Measurements from ENCODE around the gene APBA2.

DNA sequence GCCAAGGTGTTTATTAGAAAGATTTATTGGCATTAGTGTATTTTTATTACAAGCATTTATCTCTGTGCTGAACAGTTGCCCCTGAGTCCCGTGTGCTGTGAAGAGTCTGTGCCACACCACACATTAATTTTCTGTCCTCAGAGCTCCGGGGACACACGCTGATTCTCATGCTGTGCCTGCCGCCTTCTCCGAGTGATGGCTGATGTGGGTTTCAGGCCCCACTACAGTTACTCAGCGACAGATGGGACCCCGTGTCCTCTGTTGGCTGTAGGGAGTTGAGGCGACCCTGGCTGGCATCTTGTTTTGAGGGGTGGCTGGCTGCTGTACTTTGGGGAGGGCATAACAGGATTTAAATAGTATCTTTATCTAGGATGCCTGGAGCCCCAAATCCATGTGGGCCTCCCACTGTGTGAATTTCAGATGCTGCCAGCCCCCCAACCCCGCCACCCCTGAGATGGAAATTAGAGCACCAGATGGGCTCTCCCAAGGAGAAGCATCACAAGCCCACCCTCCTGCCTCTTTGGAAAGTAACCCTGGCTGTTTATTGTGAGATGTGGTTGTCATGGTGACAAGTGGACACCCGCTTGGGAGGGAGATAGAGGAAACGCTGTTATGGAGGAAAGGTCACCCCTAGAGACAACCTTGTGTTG is 185.6 kb downstream of the APBA2 start:
- TF ChIP-seq, protein P1, sequence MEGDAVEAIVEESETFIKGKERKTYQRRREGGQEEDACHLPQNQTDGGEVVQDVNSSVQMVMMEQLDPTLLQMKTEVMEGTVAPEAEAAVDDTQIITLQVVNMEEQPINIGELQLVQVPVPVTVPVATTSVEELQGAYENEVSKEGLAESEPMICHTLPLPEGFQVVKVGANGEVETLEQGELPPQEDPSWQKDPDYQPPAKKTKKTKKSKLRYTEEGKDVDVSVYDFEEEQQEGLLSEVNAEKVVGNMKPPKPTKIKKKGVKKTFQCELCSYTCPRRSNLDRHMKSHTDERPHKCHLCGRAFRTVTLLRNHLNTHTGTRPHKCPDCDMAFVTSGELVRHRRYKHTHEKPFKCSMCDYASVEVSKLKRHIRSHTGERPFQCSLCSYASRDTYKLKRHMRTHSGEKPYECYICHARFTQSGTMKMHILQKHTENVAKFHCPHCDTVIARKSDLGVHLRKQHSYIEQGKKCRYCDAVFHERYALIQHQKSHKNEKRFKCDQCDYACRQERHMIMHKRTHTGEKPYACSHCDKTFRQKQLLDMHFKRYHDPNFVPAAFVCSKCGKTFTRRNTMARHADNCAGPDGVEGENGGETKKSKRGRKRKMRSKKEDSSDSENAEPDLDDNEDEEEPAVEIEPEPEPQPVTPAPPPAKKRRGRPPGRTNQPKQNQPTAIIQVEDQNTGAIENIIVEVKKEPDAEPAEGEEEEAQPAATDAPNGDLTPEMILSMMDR (conservative IDR thresholded peaks at IDR 0.05; ENCODE audit: low read depth, low read length), result no peak
- TF ChIP-seq EZH2 (IDR thresholded peaks at IDR 0.05; ENCODE audit: borderline replicate concordance, low read depth, low read length, poor library complexity, severe bottlenecking), result no peak
